HG03520 (cell line): ENCODE measurements around the gene A2ML1.
A peak's percentile ranks its signal among the peaks of the same experiment; 100 is the strongest.
"Not testable (repeated sequence)": the region's sequence is repeated elsewhere in the genome, so short reads cannot be mapped to it uniquely, and the experiment has no call there.

Source experiments
- ATAC-seq: cut with Tn5 transposase; IDR thresholded peaks from one replicate; pipeline ENCODE4 v1.9.1; 2021; ENCODE audit warnings: mild to moderate bottlenecking, moderate library complexity; ENCODE audit not compliant: unreplicated experiment

Gene A2ML1

DNA sequence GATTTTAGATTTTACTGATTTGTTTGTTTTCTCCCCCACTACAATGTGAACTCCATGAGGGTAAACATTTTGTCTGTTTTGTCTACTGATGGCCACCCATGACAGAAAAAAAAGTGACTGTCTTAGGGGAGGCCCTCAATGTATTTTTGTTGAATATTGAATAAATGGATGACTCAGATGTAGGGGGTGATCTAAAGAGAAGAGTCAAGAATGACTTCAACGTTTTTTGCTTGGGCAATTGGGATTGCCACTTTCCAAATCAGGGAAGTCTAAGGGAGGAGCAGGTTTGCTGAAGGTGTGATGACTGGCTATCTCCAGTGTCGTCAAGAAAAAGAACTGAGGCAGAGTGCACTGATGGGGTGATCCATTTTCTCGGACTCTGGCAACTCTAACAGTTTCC is 81.2 kb downstream of the A2ML1 start:
- no peak for ATAC-seq

DNA sequence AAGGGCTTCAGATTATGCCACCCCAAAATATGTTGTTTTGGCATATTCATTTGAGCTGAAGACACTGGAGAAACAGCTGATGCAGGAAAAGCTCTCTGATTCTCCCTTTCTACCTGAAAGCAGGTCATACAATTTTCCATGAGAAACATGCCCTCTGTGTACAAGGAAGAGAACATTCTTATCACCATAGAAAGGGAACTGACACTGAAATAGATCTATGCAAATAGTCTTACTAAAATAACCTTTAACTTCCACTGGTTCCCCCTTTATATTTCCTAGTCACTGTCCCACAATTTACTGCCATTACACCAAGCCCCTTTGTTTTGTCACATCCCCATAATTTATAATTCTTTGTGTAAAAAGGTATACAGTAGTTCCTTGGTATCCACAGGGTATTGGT is 82.2 kb downstream of the A2ML1 start:
- no peak for ATAC-seq

DNA sequence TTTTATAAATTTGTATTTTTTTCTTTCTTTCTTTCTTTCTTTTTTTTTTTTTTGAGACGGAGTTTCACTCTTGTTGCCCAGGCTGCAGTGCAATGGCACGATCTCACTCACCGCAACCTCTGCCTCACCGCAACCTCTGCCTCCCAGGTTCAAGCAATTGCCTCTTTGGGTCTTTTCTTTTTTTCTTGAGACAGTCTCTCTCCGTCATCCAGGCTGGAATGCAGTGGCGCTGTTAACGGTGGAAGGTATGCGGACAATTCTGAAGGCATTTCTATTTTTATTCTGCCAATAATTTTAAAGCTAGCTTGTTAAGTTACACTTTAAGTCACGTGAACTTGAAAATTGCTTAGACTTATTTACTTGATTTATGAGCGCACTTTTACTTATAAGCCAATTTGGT is 83.1 kb downstream of the A2ML1 start:
- no peak for ATAC-seq

DNA sequence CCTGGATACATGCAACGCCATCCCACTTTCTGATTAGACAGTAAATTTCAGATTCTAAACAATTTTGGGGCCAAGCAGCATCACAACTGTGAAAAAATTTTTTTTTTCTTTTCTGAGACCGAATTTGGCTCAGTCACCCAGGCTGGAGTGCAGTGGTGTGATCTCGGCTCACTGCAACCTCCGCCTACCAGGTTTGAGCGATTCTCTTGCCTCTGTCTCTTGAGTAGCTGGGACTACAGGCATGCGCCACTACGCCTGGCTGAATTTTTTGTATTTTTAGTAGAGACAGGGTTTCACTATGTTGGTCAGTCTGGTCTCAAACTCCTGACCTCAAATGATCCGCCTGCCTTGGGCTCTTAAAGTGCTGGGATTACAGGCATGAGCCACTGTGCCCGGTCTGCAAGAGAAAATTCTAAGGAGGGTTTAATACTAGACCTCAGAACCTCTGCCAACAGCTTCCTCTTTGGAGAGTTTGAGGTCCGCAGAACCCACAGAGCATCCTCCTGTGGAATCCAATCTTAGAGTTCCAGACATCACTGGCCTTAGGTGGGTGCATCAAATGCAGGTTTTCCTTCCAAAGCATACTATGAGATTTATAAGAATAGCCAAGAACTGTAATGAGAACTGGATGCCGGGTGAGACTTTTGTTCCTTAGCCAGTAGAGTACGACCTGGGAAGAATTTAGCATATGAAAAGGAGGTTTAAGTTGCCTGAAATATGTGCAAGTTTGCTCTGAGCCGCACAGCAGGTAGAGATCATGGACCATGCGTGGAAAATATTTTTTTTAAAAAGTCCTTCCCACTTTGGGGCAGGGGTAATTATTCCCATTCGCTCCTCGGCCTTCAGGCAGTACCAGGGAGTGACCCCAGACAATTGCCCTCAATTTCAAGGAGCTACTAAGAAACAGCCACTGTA is 84.1 kb downstream of the A2ML1 start:
- no peak for ATAC-seq

DNA sequence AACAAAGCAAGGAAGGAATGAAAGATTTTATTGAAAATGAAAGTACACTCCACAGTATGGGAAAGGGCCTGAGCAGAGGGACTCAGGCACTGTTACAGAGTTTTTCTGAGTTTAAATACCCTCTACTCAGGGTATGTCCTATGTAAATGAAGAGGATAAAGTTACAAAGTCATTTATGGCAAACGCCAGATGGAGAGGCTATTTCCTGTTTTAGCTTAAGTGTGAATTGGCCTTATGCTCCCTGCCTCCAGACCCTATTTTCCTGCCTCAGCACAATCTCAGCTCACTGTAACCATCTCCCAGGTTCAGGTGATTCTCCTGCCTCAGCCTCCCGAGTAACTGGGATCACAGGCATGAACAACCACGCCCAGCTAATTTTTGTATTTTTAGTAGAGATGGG is 85.1 kb downstream of the A2ML1 start:
- no peak for ATAC-seq

DNA sequence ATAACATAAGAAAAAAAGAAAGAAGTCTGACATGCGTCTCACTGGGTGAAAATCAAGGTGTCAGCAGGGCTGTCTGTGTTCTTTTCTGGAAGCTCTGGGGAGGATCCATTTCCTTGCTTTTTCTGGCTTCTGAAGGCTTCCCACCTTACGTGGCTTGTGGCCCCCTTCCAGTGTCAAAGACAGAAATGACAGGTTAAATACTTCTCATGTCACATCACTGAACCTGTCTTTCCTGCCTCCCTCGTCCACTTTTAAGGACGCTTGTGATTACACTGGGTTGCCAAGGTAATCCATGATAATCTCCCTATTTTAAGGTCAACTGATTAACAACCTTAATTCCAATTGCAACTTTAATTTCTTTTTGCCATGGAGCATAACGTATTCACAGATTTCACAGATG is 87.3 kb downstream of the A2ML1 start:
- ATAC-seq, result no peak

DNA sequence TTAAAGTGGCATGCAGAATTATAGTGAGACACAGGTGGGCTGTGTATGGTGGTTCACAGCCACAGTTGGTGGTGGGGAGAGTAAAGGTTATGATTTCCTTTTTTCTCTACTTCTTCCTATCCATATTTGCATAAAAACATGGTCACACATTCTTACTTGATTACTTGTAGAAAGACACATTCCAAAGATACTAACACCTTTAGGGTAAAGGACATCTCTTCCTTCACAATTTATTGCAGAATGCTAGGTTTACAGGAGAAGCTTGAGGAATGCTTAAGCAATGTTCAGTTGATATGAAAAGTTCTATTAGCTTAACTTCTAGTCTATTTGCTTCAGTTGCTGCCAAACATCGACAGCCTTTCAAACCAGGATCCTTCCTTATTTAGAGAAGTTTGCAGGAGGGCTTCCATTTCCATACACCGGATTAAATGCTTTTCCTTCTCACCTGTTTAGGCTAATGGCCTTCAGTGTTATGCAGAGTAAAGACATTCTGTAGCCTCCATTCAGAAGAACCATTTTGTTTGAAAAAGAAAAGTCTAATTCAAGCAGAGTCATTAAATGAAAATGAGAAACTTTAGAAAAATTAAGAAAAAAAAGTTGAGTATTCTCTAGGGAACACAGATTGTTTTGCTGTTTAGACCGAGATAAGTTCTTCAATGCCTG is 89.3 kb downstream of the A2ML1 start:
- no peak for ATAC-seq

DNA sequence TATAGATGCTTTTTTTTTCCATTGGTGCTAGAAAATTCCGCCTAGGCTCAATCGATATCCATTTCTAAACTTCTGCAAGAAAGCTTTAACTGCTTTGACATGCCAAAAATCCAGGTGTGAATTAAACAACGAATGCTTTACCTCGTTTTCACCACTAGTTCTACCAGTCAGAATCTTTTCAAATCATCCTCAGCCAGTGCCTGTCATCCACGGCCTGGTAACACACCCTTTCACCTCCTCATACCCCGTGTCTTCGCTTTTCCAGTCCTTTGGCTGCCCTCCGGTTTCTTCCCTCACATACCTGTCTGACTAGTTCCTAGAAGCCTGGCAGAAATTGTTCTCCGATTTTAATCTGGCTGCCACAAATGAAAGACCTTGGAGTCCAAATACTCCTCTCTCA is 90.5 kb downstream of the A2ML1 start:
- ATAC-seq, result no peak

DNA sequence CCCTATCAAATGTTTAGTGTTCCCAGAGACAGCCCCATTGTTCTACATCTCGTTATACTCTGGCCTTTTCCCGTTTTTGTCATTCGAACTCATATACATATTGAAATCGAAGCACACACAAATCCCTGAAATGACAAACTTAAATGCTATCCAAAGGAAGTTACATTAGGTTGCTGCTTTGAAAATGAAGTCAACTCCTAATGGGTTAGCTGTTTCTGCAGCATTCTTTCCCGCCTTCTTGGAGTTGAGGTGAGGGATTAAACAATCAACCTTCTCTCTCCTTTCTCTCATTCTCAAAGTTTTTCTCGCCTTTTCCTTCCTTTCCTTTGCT is 91.2 kb downstream of the A2ML1 start:
- no peak for ATAC-seq

DNA sequence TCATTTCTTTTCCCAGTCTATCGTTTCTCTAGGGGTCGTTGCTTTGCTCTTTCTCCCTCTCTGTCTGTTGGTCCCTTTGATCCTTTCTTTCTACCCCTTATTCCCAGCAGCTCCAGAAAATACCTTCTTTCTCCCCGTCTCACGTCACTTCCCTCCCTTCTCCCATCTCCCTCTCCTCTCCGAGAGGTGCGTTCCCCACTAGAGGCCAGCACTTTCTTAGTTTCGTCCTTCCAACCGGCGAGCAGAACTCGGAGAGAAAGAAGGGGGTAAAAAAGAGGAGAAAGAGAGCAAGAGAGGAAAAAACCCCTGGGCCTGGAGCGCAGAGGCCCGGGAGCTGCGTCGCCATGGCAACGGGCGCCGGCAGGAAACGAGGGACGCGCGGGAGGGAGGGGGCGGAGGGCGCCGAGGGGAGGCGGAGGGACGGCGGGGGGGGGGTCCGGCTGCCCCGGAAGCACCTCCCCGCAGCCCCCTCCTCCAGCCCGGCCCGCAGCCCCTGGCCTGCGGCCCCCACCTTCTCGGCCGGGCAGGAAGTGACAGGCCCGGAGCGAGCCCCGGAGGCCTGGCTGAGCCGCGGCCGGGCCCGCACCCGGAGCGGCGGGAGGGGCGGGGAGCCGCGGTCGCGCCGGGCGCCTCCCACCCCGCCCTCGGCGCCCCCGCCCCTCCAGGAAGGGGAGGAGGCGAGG is 91.8 kb downstream of the A2ML1 start, which contains the start of gene PHC1:
Gene PHC1, plus strand, starts transcription at position 477 of the 683 bp plus-strand sequence. CDS start 3,169 bp downstream, outside the sequence.
- peak; percentile 70 for ATAC-seq

DNA sequence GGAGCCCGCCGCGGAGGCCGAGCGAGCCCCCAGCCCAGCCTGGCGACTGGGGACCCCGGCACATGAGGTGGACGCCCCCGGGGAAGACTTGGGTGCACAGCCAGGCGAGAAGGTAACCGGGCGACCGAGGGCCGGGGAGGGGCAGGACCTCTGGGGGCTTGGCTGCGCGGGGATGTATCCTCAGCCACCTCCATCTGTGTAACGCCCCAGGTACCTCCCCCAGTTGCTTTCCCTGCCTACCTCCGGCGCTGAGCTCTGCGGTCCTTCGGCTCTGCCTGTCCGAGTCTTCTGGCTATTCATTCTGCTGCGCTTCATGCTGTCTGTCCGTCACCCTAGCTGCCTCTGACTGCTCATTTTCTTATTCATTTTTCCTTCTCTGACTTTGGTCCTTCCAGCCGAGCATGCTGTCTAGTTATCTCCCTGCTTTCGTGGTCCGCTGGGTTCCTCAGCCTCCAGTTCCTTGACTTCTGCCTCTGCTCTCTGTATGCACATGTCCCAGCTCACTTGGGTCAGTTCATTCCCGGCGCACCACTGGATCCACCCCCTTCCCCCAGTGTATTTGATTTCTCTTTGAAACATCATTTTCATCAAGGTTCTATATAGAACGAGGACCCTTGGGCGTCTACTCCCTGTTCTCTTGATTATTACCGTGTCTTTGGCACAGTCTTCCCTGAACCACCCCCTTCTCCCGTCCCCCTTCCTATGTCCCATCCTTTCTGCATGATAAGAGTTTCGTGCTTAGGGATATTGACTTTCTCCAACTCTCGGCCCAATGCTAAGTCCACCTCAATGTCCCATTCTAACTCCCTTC is 92.5 kb downstream of the A2ML1 start:
- ATAC-seq, result peak; percentile 58

DNA sequence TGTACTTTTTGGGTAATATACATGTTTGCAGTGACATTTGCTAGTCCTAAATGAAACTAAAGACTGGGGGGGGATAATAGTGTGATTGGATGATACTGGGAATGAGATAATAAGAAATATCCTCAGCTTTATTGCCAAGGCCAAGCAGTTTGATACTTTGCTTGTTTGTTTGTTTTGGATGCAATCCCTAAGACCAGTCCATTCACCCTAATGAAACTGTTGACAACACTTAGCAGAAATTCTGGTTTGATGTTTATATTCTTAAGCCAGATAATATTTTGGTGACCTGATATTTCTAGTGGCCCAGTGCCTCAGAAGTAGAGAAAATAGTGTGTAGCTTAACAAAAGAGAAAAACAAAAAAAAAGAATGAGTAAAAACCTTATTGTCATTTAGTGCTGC is 93.7 kb downstream of the A2ML1 start:
- ATAC-seq, result no peak

DNA sequence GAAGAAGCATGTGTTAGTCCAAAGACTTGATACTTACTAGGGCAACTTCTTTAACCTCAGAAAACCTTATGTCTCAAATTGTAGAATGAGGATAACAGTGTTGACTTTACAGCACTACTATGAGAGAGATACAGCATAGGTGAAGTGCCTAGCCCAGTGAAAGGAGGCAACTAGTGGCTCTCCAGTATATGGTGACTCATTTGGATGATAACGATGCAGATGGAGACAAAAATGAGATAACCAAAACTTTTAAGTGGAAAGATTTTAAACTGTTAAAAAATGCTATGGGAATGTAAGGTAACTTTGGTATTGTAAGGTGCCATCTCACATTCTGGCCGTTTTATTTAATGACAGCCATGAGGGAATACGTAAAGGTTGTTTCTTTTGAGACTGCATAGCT is 94.6 kb downstream of the A2ML1 start:
- no peak for ATAC-seq

DNA sequence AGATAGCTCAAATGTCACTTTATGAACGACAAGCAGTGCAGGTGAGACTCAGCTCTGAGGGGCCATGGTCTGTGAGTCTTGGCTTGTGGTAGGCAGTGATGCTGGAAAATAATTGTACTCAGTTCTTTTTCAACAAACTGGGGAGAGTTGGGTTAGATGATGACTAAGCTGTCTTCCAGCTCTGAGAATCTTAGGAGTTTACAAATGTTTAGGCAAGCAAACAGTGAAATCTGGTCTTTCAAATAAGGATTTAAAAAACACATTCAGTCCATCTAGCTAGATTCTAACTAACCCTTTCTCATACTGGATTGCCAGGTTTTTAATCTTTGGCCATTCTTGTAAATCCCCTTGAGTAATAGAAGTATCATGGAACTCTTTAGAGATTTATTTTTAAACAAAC is 95.3 kb downstream of the A2ML1 start:
- ATAC-seq, result no peak

DNA sequence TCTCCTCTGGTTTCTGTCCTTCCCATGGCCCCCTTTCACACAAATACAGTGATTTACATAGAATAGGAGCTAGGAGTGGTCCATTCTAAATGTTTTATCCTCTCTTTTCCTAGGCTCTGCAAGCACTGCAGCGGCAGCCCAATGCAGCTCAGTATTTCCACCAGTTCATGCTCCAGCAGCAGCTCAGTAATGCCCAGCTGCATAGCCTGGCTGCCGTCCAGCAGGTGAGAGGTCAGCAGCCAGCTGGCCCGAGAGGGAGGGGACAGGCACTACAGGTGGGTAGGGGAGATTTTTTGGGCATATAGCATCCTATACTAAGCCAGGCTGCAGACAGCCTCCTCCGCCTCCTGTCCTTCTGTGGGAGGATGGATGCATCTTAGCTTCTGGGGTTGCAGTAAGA is 97.2 kb downstream of the A2ML1 start:
- ATAC-seq, result not testable (repeated sequence)

DNA sequence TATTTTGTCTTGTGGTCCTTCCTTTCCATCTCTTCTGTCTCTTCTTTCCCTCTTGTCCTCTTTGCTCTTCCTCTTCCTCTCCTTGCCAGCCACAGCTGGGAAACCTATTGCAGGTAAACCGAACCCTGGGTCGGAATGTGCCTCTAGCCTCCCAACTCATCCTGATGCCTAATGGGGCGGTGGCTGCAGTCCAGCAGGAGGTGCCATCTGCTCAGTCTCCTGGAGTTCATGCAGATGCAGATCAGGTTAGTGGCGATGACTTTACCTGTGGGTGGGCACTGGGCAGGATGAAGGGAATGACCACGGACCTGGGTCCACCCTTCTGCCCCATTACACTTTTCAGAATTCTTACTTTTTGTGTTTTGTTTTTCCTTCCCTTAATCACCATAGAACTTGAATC is 100.1 kb downstream of the A2ML1 start:
- no peak for ATAC-seq
